Stimulated activated CD4-positive, alpha-beta T cell treated with anti-CD3 and anti-CD28 coated beads, TNF-alpha, amount 100 ng/mL, for 48 hours (primary cell): ENCODE measurements around the gene DHRS9.
"Not testable (repeated sequence)": the region's sequence is repeated elsewhere in the genome, so short reads cannot be mapped to it uniquely, and the experiment has no call there.

ENCODE experiments used
- DNase-seq, 3 donors: peaks; one replicate each; pipeline ENCODE4 v3.0.0-alpha.2; 2020; ENCODE audit warnings: low read depth in 3 of 3

The DHRS9 gene

DNA sequence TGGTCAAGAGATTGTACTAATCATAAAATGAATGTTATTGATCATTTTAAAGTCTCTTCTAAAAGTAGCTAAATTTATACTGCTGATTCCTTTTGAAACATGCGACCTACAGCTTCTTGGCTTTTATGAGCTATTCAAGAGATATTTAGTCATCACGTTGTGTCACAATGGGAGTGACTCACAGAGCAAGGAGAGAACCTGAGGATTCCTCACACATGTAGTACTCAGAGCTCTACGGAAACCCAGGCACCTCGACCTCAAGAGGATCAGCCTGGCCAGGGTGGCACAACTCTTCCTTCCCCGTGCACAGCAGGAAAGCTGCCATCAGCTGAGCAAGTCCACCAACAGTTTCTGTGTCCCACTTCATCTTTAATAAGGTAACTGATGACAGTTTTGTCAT lies at the start of gene DHRS9:
TSS of gene DHRS9 (plus strand) at position 223 of the 400 bp plus-strand sequence. CDS start 12,019 bp downstream, outside the sequence.
- peak; percentile 18 to 34 (median 26) for DNase-seq

DNA sequence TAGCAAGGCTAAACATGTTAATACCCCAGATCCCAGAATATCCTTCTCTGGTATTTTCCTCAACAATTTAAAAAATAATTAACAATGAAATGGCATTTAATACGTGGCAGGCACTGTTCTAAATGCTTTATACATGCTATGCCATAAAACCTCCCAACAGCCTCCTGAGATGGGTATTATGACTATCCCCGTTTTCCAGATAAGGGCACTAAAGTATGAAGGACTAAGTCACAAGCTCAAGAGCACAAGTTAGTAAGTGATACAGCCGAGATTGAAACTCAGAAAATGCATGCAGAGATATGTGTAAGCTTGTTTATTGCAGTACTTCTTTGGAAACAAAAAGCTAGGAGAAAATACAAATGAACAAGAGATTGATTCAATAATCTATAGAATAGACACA lies 46.2 kb upstream of the DHRS9 start:
- DNase-seq = no peak

DNA sequence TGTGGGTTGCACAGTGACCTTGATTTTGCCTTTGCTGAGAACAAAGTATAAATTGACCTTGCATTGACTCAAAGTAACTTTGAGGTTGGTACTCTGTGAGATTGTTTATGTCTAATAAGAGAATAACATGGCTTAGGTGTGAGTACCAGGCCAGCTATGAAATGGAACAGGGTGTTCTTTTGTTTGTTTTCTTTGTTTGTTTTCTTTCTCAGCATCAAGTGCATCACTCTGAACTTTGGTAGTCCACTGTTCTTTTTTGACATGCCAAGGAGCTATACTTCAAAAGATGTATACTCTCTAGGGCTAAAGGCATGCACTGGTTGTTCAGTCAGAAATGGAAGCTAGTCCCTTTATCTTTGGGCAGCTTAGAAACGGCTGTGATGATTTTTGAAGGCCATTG lies 43.3 kb upstream of the DHRS9 start:
- DNase-seq = no peak

DNA sequence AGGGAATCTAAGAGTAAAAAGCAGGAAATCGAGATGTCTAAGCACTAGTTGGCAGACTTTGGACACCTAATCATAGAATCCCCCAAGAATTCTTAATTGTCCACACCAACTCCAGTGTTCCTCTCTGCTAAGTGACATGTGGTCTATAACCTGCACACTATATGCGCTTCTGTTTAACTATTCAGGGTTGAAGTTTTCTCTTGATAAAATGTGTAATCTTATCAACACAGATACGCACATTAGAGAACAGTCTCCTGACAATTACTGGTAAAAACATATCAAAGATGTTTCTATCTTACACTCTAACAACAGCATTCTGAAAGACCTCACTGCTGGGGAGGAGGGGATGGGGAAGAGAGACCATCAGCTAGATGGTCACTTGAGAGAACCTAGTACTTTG lies 42.1 kb upstream of the DHRS9 start:
- DNase-seq = no peak

DNA sequence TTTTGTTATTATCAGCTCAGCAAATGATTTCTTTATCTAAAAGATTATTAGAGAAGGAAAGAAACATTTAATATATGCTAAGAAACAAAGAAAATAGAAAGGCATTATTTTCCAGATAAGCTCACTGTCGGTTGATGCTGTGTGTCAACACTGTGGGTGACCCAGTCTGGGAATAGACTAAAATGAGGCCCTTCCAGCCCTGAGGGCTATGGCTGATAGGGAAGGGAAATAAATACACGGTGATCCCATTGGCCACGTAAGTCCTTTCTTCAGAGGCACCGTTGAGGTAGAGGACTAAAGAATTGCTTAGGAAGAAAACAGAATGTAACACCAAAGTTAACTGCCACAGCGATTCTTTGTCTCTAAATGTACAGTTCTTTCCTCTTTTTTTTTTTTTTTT lies 40.0 kb upstream of the DHRS9 start:
- DNase-seq = no peak

DNA sequence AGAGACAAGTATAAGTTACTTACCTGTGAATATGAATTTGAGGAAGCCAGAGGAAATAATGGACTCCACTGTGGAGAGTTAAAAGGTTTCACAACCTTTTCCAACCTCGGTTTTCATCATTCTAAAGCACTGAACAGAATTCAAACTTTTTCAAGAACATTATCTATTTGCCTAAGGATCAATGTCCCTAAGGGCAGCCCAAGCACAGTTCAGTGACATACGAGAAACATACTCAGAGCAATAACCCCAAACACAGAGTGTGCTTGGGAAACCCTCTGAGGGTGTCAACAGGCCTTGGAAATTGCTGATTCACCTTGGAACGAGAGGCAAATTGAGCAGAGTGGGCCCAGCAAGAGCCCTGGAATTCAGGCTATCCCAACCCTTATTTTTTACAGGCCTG lies 38.2 kb upstream of the DHRS9 start, which contains the start of gene ABCB11:
TSS of gene ABCB11 (minus strand) at position 123 of the 400 bp plus-strand sequence. CDS start 13,199 bp downstream, outside the sequence.
- no peak for DNase-seq

DNA sequence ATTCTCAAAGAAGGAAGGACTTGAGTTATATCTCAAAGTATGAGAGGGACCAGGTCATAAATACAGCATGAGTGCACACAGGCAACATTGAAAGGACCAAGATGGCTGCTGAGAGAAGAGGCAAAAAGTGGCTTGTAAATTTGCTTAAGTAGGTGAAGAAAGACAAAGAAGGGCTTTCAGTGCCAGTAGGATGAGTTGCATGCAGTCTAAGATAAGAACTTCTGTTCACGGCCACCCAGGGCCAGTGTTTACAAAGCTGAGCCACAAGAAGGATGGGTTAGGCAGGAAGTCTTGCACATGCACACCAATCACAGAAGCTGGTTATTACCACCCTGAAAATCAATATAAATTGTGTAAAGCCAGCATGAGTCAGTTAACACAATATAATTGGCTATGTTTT lies 35.1 kb upstream of the DHRS9 start:
- DNase-seq = no peak

DNA sequence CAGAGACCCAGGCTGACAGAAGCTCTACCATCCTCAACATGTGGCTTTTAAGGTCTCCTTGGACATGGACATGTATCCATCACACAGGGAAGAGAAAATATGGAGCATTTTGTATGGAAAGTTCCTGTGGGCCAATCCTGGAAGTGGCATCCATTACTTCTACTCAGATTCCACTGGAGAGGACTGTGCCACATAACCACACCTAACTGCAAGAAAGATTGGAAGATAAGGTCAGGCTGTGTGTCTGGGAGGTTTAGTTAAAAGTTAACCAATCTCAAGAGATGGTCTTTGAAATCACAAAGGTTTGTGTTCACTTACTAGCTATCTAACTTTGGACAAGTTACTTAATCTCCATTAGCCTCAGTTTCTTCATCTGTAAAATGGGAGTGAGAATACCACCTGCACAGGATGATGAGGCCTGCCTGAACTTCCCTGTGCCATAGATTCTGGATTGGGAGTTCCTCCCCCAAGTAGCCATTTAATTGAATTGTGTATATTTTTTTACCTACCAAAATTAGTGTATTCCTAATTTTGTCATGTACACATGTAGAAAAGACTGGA lies 34.3 kb upstream of the DHRS9 start:
- no peak for DNase-seq

DNA sequence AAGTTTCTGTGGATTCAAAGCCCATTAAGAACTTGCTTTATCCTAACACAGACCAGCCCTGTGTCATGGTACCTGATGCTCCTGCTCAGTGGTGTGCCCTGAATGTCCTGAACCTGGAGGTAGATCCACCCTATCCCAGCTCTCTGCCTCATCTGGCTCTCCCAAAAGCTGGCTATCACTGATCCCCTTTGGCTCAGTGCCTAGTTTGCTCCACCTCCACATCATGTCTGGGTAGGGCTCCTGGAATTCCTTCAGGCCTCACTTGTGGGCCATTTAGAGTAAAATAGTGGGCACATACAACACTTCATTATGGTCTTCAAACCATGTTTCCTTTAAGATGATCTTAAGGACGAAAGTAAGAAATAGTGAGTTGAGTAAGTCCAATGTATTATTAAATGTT lies 33.5 kb upstream of the DHRS9 start:
- no peak for DNase-seq

DNA sequence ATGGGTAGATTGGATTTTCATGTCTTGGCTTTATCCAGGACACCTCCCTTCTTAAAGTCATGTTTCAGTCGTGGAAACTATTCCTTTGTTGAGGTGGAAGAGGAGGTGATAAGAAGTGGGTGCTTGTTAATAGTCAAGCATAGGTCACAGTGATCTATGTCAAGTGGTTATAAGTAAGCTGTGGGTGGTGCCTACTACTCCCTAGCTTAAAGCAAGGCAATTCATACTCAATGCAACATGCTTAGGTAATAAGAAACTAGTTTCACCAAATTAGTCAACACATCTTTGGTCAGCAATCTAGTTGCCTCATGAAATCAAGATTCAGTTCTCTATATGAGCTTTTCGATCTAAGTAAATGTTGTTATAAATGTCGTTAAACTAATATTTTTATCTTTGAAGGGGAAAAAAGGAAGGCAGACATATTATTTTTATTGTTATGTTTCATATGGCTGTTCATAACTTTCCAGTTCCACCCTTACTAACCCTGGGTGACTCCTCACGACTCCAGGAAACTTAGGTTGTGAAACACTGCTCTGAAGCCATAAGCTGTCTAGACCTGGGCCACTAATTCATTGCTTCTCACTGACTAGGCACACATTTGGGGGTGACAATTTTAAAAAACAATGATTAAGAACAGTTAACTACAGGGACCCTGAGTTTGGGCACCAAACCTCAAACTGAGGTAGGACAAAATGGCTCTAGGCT lies 32.5 kb upstream of the DHRS9 start:
- DNase-seq = no peak

DNA sequence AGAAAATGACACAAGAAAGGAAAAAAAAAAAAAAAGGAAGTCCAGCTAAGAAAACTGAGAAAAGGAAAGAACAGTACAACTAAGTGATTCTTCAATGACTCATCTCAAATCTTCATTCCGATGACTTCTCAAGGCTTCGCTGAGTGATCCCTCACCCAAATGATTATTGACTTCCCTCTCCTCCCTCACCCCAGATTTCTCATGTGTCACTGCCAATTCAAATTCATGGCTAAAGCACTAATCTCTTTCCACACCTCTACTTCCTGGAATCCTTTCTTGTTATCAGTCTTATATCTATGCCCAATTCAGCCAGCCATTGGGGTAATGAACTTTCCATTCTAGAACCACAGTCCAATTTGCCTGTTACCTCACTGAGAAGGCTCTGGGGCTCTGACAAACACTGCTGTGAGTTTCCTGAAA lies 31.0 kb upstream of the DHRS9 start:
- DNase-seq = peak in 1 of 3 donors; percentile 4

DNA sequence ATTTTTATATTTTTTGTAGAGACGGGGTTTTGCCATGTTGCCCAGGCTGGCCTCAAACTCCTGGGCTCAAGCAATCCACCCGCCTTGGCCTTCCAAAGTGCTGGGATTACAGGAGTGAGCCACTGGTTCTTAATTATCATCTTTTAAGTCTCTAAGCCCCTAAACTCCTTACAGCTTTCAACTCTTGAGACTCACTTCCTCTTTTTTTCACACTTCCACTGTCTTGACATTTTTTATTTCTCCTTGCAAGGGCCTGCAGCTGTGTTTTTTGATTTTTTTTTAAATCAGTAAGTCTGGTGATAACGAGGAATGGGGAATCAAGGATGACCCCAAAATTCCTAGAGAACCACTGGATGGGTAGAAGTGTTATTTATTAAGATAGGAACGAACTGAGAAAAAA lies 29.7 kb upstream of the DHRS9 start:
- DNase-seq = no peak

DNA sequence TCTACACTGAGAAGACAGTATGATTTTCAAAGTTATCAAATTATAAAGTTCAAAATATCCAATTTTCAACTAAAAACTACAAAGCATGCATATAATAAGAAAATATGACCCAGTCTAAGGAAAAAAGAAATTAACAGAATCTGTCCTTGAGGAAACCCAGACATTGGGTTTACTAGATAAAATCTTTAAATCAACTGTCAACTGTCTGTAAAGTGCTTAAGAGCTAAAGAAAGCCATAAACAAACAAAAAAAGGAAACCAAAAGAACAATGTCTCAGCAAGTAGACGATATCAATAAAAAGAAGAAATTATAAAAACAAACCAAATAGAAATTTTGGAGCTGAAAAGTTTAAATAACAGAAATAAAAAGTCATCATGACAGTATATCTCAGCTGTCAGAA lies 27.8 kb upstream of the DHRS9 start:
- no peak for DNase-seq

DNA sequence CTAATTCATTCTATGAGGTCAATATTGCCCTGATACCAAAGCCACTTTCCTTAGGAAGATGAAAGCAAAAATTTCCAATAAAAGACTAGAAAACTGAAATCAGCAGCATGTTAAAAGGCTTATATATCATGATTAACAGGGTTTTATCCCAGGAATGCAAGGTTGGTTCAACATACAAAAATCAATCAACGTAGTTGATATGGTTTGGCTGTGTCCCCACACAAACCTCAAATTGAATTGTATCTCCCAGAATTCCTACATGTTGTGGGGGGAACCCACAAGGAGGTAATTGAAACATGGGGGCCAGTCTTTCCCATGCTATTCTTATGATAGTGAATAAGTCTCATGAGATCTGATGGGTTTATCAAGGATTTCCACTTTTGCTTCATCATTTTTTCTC lies 26.5 kb upstream of the DHRS9 start:
- DNase-seq = no peak

DNA sequence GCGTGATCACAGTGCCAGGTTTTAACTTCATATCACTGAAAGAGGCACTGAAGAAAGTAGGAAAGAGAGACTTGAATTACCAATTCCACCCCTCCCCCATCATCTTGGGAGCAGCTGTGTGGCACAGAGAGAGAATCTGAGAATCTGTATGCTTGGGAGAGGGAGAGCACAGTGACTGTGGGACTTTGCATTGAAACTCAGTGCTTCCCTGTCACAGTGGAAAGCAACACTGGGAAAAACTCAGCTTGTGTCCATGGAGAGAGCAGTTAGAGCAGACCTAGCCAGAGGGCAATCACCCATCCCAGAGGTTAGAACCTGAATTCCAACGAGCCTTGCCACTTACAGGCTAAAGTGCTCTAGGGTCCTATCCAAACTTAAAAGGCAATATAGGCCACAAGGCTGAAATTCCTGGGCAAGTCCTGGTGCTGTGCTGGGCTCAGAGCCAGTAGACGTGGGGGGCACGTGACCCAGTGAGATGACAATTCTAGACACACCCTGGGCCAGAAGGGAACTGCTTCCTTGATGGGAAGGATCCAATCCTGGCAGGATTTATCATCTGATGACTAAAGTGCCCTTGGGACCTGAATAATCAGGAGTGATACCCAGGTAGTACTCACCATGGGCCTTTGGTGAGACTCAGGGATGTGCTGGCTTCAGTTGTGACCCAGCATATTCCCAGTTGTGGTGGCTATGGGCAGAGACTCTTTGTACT lies 22.8 kb upstream of the DHRS9 start:
- no peak for DNase-seq

DNA sequence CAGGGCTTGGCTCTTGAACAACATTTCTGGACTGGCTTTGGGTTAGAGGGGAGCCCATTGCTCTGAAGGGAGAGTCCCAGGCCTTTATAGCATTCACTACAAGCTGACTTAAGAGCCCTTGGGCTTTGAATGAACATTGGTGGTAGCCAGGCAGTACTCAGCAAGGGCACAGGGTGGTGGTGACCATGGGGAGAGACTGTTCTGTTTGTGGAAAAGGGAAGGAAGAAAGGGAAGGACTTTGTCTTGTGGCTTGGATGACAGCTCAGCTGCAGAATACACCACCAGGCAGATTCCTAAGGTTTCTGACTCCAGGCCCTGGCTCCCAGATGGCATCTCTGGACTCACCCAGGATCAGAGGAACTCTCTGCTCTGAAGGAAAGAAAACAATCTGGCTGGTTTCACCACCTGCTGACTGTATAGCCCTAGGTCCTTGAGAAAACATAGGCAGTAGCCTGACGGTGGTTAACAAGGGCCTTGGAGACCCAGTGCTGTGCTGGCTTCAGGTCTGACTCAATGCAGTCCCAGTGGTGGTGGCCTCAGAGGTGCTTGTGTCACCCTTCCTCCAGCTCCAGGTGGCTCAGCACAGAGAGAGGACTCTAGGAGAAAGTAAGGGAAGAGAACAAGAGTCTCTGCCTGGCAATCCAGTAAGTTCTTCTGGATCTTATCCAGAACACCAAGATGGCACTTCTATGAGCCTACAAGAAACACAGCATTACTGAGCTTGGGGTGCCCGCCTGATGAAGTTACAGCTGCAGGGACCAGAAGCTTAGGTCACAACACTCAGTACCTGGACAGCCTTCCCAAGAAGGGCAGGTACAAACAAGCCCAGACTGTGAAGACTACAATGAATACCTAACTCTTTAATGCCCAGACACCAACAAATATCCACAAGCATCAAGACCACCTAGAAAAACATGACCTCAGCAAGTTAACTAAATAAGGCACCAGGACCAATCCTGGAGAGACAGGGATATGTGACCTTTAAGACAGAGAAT lies 21.8 kb upstream of the DHRS9 start:
- no peak for DNase-seq

DNA sequence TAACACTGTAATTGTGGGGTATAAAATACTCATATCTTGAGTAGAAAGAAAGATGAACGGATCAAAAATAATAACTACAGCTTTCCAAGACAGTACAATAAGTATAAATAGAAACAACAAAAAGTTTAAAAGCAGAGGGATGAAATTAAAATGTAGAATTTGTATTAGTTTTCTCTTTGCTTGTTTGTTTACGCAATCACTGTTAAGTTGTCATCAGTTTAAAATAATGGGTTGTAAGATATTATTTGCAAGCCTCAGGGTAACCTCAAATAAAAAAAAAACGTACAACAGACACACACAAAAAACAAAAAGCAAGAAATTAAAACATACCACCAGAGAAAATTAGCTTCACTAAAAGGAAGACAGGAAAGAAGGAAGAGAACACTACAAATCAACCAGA lies 20.2 kb upstream of the DHRS9 start:
- DNase-seq = no peak

DNA sequence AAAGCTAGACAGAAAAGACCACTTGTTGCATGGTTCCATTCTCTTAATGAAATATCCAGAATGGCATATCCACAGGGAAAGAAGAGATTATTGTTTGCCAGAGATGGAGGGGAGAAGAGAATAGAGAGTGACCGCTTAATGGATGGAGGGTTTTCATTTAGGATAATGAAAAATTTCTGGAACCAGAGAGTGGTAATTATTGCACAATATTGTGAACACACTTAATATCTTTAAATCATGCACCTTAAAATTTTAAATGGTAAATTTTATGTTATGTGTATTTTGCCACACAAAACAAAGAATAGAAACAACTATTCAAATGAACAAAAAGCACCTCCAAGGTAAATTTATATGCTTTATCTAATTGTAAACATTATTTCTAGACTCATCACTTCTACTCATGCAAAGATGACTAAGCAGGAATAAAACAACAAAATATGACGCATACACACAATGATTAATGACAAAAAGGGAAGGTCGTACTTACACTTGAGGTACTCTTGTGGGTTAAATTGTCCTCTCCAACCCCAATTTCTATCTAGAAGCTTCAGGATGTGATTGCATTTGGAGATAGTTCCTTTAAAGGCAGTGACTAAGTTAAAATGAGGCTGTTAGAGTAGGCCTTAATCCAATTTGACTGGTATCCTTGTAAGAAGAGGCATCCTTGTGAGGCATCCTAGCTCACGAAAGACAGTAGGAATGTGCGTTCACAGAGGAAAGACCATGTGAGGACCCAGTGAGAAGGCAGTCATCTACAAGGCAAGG lies 18.7 kb upstream of the DHRS9 start:
- no peak for DNase-seq

DNA sequence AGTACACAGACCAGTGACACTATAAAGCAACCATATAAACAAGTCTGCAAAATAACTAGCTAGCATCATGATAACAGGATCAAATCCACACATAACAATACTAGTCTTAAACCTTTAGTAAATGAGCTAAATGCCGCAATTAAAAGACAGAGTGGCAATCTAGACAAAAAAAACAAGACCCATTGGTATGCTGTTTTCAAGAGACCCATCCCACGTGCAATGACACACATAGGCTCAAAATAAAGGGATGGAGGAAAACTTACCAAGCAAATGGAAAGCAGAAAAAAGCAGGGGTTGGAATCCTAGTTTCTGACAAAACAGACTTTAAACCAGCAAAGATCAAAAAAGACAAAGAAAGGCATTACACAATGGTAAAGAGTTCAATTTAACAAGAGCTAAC lies 14.8 kb upstream of the DHRS9 start:
- not testable (repeated sequence) for DNase-seq

DNA sequence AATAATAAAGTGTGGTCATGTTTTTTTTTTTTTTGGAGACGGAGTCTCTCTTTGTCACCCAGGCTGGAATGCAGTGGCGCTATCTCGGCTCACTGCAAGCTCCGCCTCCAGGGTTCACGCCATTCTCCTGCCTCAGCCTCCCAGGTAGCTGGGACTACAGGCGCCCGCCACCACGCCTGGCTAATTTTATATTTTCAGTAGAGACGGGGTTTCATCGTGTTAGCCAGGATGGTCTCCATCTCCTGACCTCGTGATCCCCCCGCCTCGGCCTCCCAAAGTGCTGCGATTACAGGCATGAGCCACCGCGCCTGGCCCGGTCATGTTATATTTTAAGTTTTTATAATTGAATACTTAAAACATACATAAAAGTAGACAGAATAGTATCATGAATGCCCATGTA lies 5.2 kb upstream of the DHRS9 start:
- not testable (repeated sequence) for DNase-seq

DNA sequence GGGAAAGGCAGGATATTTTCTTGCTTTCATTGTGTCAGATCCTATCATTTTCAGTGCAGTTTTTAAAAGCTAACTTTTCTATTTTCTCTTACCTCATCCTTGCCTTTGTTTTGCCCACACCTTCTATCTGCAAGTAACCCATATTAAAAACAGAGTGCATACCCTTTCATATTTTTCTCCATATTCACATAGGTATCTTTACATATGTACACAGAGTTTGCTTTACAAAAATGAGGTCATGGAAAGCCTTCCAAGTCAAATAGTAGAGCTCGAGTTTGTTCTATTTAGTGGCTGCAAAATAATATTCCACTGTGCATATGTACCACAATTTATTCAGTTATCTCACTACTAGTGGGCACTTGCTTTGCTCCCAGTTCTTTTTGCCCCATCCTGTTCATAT lies 3.9 kb upstream of the DHRS9 start:
- DNase-seq = no peak
